Endothelial cell of umbilical vein (primary cell): ENCODE data around the gene TMEM169. TPM values are rescaled to one million over a fixed set of nuclear protein-coding genes. Genes with fewer than 3 reads are reported as not detected.

Experiments used
- BruUV-seq: library from RNA; stranded (reverse); fragments of 400-500 nt; replicated peaks from 2 replicates; lab custom pipeline; 2021; lab: Mats Ljungman, UMichigan
- CTCF ChIA-PET: fragments of 300-600, 350-600 bp; sonication (Branson Sonifier 250); formaldehyde crosslinking; loops from one replicate; lab custom pipeline; 2021; ENCODE audit warnings: antibody characterized with exemption, inconsistent platforms; lab: Charles Lee
- POLR2A ChIA-PET: fragments of 300-600, 350-600 bp; sonication (Branson Sonifier 250); formaldehyde crosslinking; loops from one replicate; lab custom pipeline; 2021; ENCODE audit warnings: antibody characterized with exemption, inconsistent platforms; lab: Charles Lee
- DNase-seq: peaks from one replicate; pipeline ENCODE4 v3.0.0-alpha.2; 2011; ENCODE audit warnings: low read depth, low spot score
- FAIRE-seq: peaks from 2 replicates; lab custom pipeline; 2011; peaks lifted over from hg19 to GRCh38; lab: Jason Lieb, UNC
- H2AFZ ChIP-seq: 2 replicates; pipeline ENCODE4 v1.6.0; 2012; ENCODE audit warnings: low read depth, low read length, control low read depth, inconsistent platforms
- H3K27ac ChIP-seq: 2 replicates; pipeline ENCODE4 v1.5.1; 2011; ENCODE audit warnings: low read depth, mild to moderate bottlenecking, control low read depth, low read length, moderate library complexity; ENCODE audit not compliant: insufficient read depth
- H3K27me3 ChIP-seq, 2 experiments: 2 replicates each; pipeline versions ENCODE4 v1.6.0 to v1.6.1; 2011; ENCODE audit warnings: low read length in 2 of 2, mixed read lengths in 1 of 2; ENCODE audit not compliant: control insufficient read depth in 2 of 2, insufficient read depth in 2 of 2
- H3K36me3 ChIP-seq, 2 experiments: 2 replicates in 1 of 2; 3 replicates in 1 of 2; pipeline ENCODE4 v1.5.1; 2011; ENCODE audit warnings: low read length in 2 of 2, mild to moderate bottlenecking in 1 of 2, moderate library complexity in 1 of 2; ENCODE audit not compliant: control insufficient read depth in 2 of 2, insufficient read depth in 2 of 2; ENCODE audit errors: extremely low read depth in 1 of 2
- H3K4me1 ChIP-seq: 3 replicates; pipeline ENCODE4 v1.5.1; 2011; ENCODE audit warnings: mild to moderate bottlenecking, low read length; ENCODE audit not compliant: control insufficient read depth, insufficient read depth; ENCODE audit errors: extremely low read depth
- H3K4me2 ChIP-seq: 2 replicates; pipeline ENCODE4 v1.6.1; 2011; ENCODE audit warnings: low read length, control low read depth, mixed read lengths; ENCODE audit not compliant: insufficient read depth
- H3K4me3 ChIP-seq, 3 experiments: fragments of 200-600 bp in 1 of 3; sonication (generic), shearing (Covaris generic) in 1 of 3; replicated peaks in 1 of 3; 2 replicates each; pipeline ENCODE4 v1.5.1; 2011 to 2016; ENCODE audit warnings: control low read depth in 3 of 3, low read length in 3 of 3, mild to moderate bottlenecking in 2 of 3, inconsistent platforms in 1 of 3, low read depth in 1 of 3, moderate library complexity in 1 of 3; ENCODE audit not compliant: insufficient read depth in 1 of 3
- H3K79me2 ChIP-seq: 2 replicates; pipeline ENCODE4 v1.6.0; 2012; ENCODE audit warnings: low read length, inconsistent platforms; ENCODE audit not compliant: control insufficient read depth, insufficient read depth
- H3K9ac ChIP-seq: replicated peaks from 2 replicates; pipeline ENCODE3; 2011; ENCODE audit warnings: low read length, control low read depth; ENCODE audit not compliant: insufficient read depth; ENCODE audit errors: extremely low read depth
- H3K9me1 ChIP-seq: replicated peaks from 3 replicates; pipeline ENCODE4 v1.6.0; 2011; ENCODE audit warnings: mild to moderate bottlenecking, low read length; ENCODE audit not compliant: control insufficient read depth, insufficient read depth; ENCODE audit errors: extremely low read depth
- H3K9me3 ChIP-seq: replicated peaks from 2 replicates; pipeline ENCODE4 v1.5.1; 2012; ENCODE audit warnings: low read length, inconsistent platforms; ENCODE audit not compliant: control insufficient read depth, insufficient read depth
- H4K20me1 ChIP-seq: replicated peaks from 2 replicates; pipeline ENCODE3; 2011; ENCODE audit warnings: mild to moderate bottlenecking, low read length; ENCODE audit not compliant: control insufficient read depth, insufficient read depth; ENCODE audit errors: extremely low read depth
- CTCF ChIP-seq, 2 donors: IDR thresholded peaks; 1 replicate in 1 of 2; 2 replicates in 1 of 2; pipeline ENCODE4 v1.5.1; 2011; ENCODE audit warnings: low read length in 2 of 2, mild to moderate bottlenecking in 2 of 2, moderate library complexity in 2 of 2, control low read depth in 1 of 2, inconsistent platforms in 1 of 2, low read depth in 1 of 2; ENCODE audit not compliant: insufficient read depth in 1 of 2; ENCODE audit errors: extremely low read depth in 1 of 2
- EZH2 ChIP-seq: IDR thresholded peaks from 2 replicates; pipeline ENCODE4 v1.6.1; 2012; ENCODE audit warnings: borderline replicate concordance, low read depth, mild to moderate bottlenecking, moderate library complexity, low read length, inconsistent platforms; ENCODE audit not compliant: severe bottlenecking
- FOS ChIP-seq: IDR thresholded peaks from 2 replicates; pipeline ENCODE4 v1.6.1; 2011; ENCODE audit warnings: mild to moderate bottlenecking, low read length, moderate library complexity, borderline replicate concordance; ENCODE audit not compliant: insufficient read depth
- GATA2 ChIP-seq: IDR thresholded peaks from 2 replicates; pipeline ENCODE4 v1.7.0; 2011; ENCODE audit warnings: low read depth, mild to moderate bottlenecking, moderate library complexity, mixed read lengths, low read length; ENCODE audit not compliant: insufficient read length, insufficient read depth
- JUN ChIP-seq: IDR thresholded peaks from 2 replicates; pipeline ENCODE4 v1.6.1; 2011; ENCODE audit warnings: borderline replicate concordance, low read depth; ENCODE audit not compliant: insufficient read length, insufficient read depth
- MYC ChIP-seq: IDR thresholded peaks from one replicate; pipeline ENCODE4 v1.6.1; 2011; ENCODE audit warnings: mild to moderate bottlenecking, low read depth, low read length
- POLR2A ChIP-seq: IDR thresholded peaks from 2 replicates; pipeline ENCODE4 v1.6.1; 2012; ENCODE audit warnings: low read depth, mild to moderate bottlenecking, control low read depth, low read length
- POLR2AphosphoS5 ChIP-seq: IDR thresholded peaks from 2 replicates; pipeline ENCODE4 v1.6.1; 2012; ENCODE audit warnings: low read depth, mild to moderate bottlenecking, control low read depth, low read length, moderate library complexity; ENCODE audit not compliant: insufficient read depth
- dilution Hi-C: fragments of 300-500 bp; cut with MboI; formaldehyde crosslinking; loops from one replicate; pipeline ENCODE4 v1.15.0; 2019; ENCODE audit warnings: low sequenced_read_pairs; ENCODE audit not compliant: extremely low pct_ligation_motif_present
- intact Hi-C: fragments of 100-400 bp; cut with micrococcal nuclease; formaldehyde crosslinking; loops from one replicate; pipeline ENCODE4 v1.10.0; 2022
- polyA plus RNA-seq, 4 experiments: library from polyadenylated mRNA; depleted of rRNA in 3 of 4; stranded (reverse) in 3 of 4; unstranded in 1 of 4; fragments of >200 nt; gene quantifications; 2 replicates each; pipeline versions ENCODE4 v1.2.1 to v1.2.3, GENCODE V29; 2011 to 2012; ENCODE audit warnings: missing spikeins in 1 of 4
- total RNA-seq: library from RNA; stranded (reverse); gene quantifications from 2 replicates; pipeline ENCODE4 v1.2.3, GENCODE V29; 2021
- TF ChIP-seq, protein P1 (sequence below): IDR thresholded peaks from 2 replicates; pipeline ENCODE4 v1.6.1; 2011; ENCODE audit not compliant: insufficient read depth, insufficient read length

Gene TMEM169
- total and polyA plus RNA-seq, 2 donors (not counting 3 experiments of a cell fraction or from before 2014, with no cell fraction given) = 0.20 TPM; not detected in 1

- intact Hi-C loops = no loop called here
- Histone ChIP-seq H3K36me3 (no peaks in the 10 kb centered on the region), H3K9me1 (no peaks in the 10 kb centered on the region), H3K4me2 (no peak overlapping the region), H3K79me2 (no peaks in the 10 kb centered on the region), H3K27me3 (no peaks in the 10 kb centered on the region), H4K20me1 (no peaks in the 10 kb centered on the region), H3K27ac (no peak overlapping the region), H3K9ac (no peak overlapping the region), H3K4me3 (no peak overlapping the region), H2AFZ (no peak overlapping the region), H3K4me1 (no peaks in the 10 kb centered on the region), H3K9me3 (no peaks in the 10 kb centered on the region)
- TF ChIP-seq, protein P1, sequence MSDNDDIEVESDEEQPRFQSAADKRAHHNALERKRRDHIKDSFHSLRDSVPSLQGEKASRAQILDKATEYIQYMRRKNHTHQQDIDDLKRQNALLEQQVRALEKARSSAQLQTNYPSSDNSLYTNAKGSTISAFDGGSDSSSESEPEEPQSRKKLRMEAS = no peak
- no peak for TF ChIP-seq EZH2
- TF ChIP-seq MYC = no peak
- TF ChIP-seq CTCF (IDR thresholded peaks at IDR 0.05; ENCODE audit: extremely low read depth in 1 of 2, insufficient read depth in 1 of 2, low read depth in 1 of 2, low read length in 2 of 2) = no peak
- TF ChIP-seq POLR2A = no peak
- no peak for TF ChIP-seq POLR2AphosphoS5
- no peak for TF ChIP-seq FOS
- TF ChIP-seq GATA2 = no peak
- no peak for TF ChIP-seq JUN
- dilution Hi-C loops = no loop called here
- ChIA-PET CTCF (interaction anchor here (0.7 to 3.6 kb wide), 15 partner anchors 8 to 633 kb away, joined by 3 to 19 read pairs (median 4); partner anchors contain the start of genes PECR, TMEM169 and XRCC5), POLR2A (no interaction called here)
- FAIRE-seq (no peak), DNase-seq (no peak)
- no TSS peak for BruUV-seq
Measured at GRCh38 chr2:216033403-216033802, 48.3 kb upstream of the TMEM169 start.
